ENCODE results near the gene RTCA. TPM values are rescaled to one million over a fixed set of nuclear protein-coding genes. Genes with fewer than 3 reads are reported as not detected.
"Not testable (repeated sequence)": the region's sequence is repeated elsewhere in the genome, so short reads cannot be mapped to it uniquely, and the experiment has no call there.

The RTCA gene
- total RNA-seq, 1 experiment from 2014 or later, result 33.6 TPM

GRCh38 chr1:100339735-100340134 lies 73.7 kb downstream of the RTCA start:
- H4K91ac ChIP-seq (ENCODE audit: insufficient read length, low read depth, low read length); H4K5ac ChIP-seq (ENCODE audit: insufficient read length, low read depth, low read length); H2BK15ac ChIP-seq (ENCODE audit: low read depth, low read length); DNase-seq; H3K9me3 Mint-ChIP-seq; H2BK5ac ChIP-seq (ENCODE audit: insufficient read length, low read length); H3K18ac ChIP-seq (ENCODE audit: insufficient read length, low read depth, low read length); H2AFZ ChIP-seq (ENCODE audit: low read length); H3K23ac ChIP-seq (ENCODE audit: insufficient read length, low read depth, low read length); H4K20me1 ChIP-seq (ENCODE audit: control insufficient read depth, insufficient read depth, insufficient read length); H2BK20ac ChIP-seq (ENCODE audit: low read depth, low read length, poor library complexity, severe bottlenecking); H3K27me3 Mint-ChIP-seq (ENCODE audit: low read depth); H3K56ac ChIP-seq (ENCODE audit: insufficient read length, low read depth, low read length); H3T11ph ChIP-seq (ENCODE audit: low read length); H3K27ac Mint-ChIP-seq; H3K23me2 ChIP-seq (ENCODE audit: insufficient read length, low read depth, low read length, poor library complexity, severe bottlenecking); H3K4me3 Mint-ChIP-seq; H3K14ac ChIP-seq (ENCODE audit: insufficient read depth, low read length); H3K27ac ChIP-seq (ENCODE audit: insufficient read length, low read depth, low read length); H3K36me3 Mint-ChIP-seq (ENCODE audit: insufficient read depth in 1 of 3, low read depth in 3 of 3); H3K9ac ChIP-seq (ENCODE audit: extremely low read depth, insufficient read length, low read length); H2BK120ac ChIP-seq (ENCODE audit: low read depth, low read length, poor library complexity, severe bottlenecking); H3K27me3 ChIP-seq (ENCODE audit: insufficient read depth, low read length); H3K4me2 ChIP-seq (ENCODE audit: insufficient read depth, insufficient read length, low read length); H3K9me3 ChIP-seq (ENCODE audit: control insufficient read depth, low read depth, low read length); H3K4me1 ChIP-seq (ENCODE audit: insufficient read depth, low read length); H3K79me2 ChIP-seq (ENCODE audit: insufficient read depth, low read length); H3K4ac ChIP-seq (ENCODE audit: low read depth, low read length); H3K79me1 ChIP-seq (ENCODE audit: insufficient read depth, low read depth, low read length, poor library complexity, severe bottlenecking); H2BK12ac ChIP-seq (ENCODE audit: insufficient read length, low read depth, low read length); H4K8ac ChIP-seq (replicated peaks; ENCODE audit: insufficient read length, low read depth, low read length); H2AK5ac ChIP-seq (ENCODE audit: insufficient read length, low read length): not testable (repeated sequence)
- peaks cover 28 to 37% of the 10 kb centered on the region in 2 experiments for H3K4me1 Mint-ChIP-seq
- WGBS (ENCODE audit: extremely low coverage, insufficient read length, low lambda C conversion rate), result no CpG with 5 or more reads among the region's 6 CpGs
